ENCODE data around the gene SLC15A1.

The SLC15A1 gene

DNA sequence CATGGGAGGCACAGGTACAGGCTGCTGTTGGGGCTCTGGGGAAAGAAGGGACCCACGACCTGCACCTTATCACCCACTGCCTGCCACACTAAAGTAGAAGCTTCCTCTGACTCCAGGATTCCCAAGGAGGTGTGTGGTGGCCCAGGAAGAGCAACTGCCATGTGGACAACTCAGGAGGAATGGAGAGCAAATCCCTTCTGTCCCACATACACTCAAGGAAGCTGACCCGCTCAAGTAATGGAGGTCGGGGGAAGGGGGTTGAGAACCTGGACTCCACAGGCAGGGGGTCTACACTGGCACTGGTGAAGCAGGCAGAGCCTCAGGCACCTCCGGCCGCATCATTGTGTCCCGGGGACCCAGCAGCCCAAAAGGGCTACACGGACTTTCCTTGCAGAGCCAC is 29.4 kb upstream of the SLC15A1 start:
- DNase-seq (ENCODE audit: low read depth, low spot score) = no peak

DNA sequence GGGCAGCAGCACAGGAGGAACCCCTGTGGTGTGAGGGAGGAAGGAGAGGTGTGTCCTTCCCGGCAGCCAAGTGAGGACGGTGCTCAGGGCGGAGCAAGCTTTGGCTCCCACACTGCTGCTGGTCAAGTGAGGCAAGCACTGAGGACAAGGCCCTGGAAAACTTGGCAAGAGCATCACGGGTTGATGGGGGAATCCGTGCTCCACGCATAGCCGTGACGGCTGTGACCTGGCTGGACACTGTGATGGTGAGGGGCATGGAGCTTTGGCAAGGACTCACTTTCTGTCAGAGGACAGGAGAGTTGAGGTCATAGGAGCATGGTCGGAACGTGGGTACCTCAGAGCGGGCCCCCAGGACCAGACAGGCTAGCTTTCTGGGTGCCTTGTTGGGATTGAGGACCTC is 29.0 kb upstream of the SLC15A1 start:
- DNase-seq (ENCODE audit: low read depth, low spot score) = no peak

DNA sequence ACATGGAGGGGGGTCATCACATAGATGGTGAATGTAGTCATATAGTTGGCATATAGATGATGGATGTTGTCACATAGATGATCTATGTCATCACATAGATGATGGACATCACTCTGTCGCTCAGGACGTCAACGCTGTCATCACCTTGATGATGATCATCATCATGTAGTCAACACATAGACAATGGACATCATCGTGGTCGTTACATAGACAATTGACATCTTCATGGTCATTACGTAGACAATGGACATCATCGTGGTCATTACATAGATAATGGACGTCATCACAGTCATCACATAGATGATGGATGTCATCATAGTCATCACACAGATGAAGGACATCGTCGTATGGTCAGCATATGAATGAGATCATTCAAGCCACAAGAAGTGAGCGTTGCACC is 28.6 kb upstream of the SLC15A1 start:
- no peak for DNase-seq (ENCODE audit: low read depth, low spot score)

DNA sequence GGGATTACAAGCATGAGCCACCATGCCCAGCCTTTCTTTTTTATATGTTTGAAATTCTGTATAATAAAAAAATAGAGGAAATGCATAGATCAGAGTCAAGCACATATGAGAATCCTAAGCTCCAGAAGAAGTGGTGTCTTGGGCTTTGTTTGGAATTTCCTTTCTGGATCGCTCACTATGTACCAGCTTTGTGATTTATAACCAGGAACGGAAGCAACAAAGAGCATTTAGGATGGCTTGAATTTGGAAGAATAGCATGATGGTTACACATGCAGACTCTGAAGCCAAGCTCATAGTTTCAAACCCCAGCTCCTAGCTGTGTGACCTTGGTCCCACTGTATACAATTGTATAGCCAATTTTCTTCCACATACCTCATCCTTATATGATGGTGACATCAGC is 28.0 kb upstream of the SLC15A1 start:
- DNase-seq (ENCODE audit: low read depth, low spot score) = no peak

DNA sequence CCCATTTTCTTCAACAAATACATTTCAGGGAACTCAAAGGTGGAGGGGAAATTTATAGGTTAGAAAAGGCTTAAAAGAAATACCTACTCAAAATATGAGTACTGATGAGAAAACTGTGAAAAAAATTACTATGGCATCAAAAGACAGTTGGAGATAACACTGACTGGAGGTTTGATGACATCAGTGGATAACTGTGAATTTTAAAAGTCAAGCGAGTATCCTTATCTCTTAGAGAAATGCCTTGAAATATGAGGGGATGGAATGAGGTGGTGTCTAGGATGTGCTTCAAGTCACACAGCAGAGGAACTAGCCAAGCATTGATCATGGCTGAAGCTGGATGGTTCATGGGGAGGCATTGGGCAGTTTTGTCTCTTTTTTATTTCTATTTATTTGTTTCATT is 27.2 kb upstream of the SLC15A1 start:
- no peak for DNase-seq (ENCODE audit: low read depth, low spot score)

DNA sequence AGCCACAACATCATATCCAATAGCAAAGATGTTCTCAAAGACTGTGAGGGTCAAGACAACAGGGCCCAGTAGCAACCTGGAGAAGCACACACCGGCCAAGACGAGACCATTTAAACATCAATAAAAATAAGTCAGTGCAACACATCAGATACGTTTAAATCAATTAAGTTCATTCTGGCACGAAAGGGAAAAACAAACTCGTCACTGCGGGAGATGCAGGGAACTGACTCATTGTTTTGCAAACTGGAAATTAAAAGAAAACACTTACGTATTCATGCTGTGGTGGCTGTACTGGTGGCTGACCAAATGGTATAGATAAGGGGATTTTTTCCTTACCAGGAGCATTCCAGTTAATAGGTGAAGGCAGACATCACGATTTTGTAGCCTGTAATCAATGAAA is 26.3 kb upstream of the SLC15A1 start:
- peak; percentile 60 for DNase-seq (ENCODE audit: low read depth, low spot score)

DNA sequence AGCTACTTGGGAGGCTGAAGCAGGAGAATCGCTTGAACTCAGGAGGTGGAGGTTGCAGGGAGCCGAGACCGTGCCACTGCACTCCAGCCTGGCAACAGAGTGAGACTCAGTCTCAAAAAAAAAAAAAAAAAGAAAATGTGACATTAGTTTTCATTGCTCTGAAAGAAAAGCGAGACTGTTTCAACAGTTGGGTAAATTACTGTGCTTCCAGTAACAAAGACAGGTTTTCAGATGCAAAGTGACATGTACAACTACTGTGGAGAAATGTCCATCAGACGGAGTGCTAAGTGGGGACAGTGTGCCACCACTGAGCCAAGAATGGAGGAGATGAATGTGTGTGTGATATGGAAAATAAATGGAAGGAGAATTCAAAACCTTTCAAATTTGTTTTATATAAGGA is 24.2 kb upstream of the SLC15A1 start:
- no peak for DNase-seq (ENCODE audit: low read depth, low spot score)

DNA sequence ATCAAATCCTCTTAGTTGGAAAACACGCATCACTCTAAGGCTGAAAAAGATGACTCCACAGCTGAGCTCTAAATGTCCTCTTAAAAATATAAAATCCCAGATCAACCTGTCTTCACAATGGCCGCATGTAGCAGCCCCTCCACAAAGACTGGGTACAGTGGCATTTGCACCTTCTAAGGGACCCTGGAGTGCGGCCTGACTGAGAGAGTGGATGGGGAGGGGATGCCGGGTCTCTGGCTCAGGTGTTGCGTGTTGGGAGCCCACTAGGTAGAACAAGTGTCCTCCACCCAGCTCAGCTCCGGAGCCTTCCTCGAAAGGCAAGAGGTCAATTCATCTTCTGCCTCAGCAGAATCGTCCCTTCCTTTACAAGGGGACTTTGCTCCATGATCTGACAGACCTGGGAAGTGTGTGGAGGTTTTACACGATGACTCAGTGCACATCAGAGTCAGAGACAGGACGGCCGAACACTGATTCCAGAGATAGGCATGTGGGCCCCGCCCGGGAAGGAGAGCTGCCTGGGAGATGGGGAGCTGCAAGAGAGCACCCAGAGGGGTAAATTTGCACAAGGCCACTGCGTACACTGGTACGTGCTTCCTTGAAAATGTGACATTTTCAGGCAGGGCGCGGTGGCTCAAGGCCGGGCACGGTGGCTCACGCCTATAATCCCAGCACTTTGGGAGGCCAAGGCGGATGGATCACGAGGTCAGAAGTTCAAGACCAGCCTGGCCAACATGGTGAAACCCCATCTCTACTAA is 23.5 kb upstream of the SLC15A1 start:
- DNase-seq (ENCODE audit: low read depth, low spot score) = peak; percentile 74

DNA sequence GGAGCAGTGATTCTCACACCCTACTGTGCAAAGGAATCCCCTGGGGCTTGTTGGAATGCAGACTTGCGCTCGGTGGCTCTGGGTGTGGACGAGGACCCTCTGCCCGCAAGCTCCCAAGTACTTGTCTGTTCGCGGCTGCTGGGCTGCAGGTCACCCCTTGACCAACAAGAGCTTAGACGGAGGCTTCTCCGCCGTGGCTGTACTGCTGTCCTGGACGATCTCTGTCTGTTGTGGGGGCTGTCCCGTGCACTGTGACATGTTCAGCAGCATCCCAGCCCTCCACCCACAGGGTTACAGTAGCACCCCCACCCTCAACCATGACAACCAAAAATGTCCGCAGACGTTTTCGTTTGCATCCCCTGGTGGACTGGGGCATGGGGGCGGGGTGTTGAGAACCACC is 22.9 kb upstream of the SLC15A1 start:
- DNase-seq (ENCODE audit: low read depth, low spot score) = no peak

DNA sequence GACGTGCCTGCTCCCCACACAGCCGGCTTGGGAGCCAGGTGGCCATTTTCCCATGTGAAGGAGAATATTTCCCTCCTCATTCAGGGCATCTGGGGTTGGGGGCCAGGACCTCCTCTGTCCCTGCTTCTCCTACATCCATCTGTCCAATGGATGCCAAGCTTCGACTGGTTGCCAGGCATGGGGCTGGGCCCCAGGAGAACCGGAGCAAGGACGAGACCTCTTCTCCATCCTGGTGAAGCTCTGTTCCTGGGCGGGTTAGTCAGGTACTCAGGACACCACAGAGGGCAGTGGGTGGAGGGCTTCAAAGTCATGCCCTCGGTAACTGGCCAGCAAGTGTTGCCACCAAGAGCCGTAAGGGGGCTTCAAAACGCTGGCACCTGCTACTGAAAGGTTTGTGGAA is 22.3 kb upstream of the SLC15A1 start:
- DNase-seq (ENCODE audit: low read depth, low spot score) = no peak

DNA sequence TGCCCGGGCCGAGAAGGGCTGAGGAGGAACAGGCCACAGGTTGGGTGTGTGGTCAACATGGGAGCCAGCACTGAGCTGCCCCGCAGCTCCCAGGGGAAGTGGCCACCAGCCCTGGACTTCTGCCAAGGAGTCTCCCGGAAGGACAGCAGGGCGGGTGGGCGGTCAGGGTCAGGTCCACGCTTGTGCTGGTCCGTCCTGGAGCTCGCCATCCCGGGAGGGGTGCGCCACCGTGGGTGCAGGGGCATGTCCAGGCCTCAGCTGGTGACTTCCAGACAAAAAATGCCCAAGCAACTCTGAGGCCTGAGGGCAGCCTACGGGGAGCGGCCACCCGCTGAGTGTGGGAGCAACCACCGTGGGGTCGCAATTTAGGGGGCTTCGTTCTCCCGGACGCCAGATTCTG is 21.4 kb upstream of the SLC15A1 start:
- DNase-seq (ENCODE audit: low read depth, low spot score) = no peak

DNA sequence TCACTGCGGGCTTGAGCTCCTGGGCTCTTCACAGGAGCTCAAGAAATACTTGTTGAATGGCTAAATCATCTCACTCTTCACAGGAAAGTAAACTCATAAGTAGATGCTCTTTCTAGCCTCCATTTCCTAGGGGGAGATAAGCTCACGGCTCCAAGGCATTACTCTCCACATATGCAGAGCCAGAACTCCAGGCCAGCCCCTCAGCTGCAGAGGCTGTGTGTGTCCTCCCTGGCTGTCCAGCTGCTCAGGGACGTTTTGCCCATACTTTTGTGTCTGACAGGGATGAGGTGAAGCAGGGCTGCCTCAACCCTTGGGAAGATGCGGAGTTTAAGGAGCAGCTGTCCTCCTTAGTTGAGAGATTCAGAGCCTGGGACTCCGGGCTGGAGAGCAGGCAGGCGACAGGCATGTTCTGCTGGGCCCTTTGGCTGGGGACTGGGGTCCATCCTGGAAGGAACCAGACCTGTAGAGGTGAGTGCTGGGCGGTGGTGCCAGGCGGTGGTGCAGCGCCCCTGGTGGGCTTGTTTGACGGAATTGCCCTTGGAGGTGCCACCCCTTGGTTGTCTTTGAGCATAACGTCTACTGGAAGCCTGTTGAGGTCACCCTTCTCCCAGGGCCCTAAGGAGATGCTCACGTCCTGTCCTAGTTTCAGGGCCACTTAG is 20.5 kb upstream of the SLC15A1 start:
- no peak for DNase-seq (ENCODE audit: low read depth, low spot score)

DNA sequence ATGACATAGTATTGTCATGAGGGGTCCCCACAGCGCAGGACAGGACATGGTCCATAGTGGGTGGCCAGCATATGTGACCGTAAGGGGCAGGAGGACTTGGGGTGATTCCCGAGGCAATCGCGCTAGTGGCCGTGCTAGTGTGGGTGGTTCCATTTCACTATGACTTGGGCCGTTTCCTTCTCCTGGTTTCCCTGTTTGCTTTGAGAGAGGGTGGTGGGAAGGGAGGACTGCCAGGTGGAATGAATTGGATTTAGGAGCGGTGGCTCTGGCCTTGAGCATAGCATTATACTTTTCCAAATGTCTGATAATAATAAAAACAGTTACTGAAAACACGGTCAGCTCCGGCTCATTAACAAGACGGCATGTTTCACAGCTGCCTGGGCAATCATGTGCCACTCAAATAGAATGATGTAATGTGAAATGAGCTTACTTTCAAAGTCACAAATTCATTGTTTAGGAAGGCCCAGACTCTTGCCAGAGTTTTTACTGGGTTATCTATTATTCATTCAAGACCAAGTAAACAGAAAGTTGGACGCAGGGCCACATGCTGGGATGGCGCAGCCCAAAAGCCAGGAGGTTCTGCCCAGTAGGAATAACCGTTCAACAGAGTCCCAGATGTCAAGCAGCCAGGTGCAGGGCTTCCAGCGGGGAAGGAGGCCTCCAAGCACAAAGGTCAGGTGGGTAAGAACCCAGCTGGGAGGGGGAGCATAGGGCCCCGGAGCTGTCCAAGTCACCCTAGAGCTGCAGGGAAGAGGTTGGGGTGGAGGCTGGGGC is 19.6 kb upstream of the SLC15A1 start:
- DNase-seq (ENCODE audit: low read depth, low spot score) = no peak

DNA sequence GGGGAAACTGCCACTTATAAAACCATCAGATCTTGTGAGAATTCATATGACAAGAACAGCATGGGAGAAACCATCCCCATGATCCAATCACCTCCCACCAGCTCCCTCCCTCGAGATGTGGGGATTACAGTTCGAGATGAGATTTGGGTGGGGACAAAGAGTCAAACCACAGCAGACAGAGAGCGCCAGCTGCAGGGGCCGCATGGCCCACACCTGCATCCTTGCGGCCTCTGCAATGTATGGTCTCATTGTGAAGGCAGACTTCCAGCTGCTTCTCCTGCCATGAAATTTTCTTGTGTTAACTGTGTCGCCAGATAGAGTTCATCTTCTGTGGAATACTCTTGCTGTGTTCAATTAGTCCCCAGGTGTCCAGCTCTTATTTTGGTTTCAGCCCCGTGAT is 17.3 kb upstream of the SLC15A1 start:
- DNase-seq (ENCODE audit: low read depth, low spot score) = no peak

DNA sequence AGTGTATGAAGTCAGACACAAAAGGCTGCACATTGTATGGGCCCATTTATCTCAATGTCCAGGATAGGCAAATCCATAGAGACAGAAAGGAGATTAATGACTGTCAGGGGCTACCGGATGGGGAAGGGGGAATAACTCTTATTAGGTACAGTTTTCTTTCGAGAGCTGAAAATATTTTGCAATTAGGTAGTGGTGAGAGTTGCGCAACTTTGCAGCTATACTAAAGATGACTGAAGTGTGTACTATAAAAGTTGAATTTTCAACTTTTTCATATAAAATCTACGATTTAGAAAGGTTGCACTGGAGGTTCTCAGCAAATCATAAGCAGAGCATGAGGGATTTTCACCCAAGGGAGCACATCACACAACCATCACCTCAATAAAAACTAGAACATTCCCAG is 16.1 kb upstream of the SLC15A1 start:
- DNase-seq (ENCODE audit: low read depth, low spot score) = no peak

DNA sequence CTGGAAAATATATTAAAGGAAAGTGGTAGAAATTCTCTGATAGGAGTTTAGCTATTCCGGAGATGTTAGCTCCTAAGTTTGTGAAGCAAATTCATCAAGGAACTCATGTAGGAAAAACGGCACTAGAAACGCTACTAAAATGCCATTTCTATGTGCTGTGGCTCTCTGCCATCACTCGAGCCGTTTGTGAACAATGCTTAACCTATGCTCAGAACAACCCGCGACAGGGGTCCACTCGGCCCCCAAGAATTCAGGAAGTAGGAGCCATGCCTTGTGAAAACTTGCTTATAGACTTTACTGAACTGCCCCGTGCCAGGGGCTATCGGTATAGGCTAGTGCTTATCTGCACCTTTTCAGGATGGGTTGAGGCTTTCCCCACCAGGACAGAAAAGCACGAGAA is 14.2 kb upstream of the SLC15A1 start:
- DNase-seq (ENCODE audit: low read depth, low spot score) = no peak

DNA sequence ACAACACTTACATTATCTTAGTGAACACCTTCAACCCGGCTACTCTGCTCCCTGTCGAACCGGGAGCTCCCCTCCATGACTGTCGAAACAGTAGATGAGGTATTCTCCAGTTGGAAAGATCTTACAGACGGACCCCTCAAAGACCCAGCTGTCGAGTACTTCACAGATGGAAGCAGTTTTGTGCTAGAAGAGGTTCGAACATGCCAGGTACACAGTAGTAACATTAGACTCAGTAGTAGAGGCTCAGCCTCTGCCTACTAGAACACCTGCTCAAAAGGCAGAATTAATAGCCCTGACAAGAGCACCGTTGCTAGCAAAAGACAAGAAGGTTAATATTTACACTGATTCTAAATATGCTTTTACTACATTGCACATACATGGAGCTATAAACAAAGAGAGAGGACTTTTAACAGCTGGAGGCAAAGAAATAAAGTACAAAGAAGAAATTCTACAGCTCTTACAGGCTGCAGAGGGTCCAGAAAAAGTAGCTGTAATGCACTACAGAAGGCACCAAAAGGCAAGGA is 13.6 kb upstream of the SLC15A1 start:
- DNase-seq (ENCODE audit: low read depth, low spot score) = no peak

DNA sequence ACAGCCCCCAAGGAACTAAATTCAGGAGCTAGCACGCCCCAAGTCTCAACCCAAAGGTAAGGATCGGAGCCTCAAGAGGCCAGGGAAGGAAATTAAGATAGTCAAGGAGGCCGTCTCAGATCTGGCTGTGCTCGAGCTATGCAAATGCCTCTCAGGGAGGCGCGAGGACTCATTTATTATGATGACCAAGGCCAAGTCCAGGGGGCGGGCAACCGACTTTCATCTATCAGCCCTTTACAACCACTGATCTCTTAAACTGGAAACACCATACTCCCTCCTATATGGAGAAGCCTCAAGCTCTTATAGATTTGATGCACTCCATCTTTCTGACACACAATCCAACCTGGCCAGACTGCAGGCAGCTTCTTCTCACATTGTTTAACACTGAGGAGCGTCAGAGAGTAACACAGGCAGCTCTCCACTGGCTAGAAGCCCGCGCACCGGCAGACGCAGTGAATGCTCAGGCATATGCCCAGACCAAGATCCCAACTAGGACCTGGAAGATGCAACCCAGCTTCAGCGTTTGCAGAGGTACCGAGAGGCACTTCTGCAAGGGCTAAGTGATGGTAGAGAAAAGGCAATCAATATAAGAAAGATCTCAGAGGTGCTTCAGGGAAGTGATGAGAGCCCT is 9.6 kb upstream of the SLC15A1 start:
- DNase-seq (ENCODE audit: low read depth, low spot score) = no peak

DNA sequence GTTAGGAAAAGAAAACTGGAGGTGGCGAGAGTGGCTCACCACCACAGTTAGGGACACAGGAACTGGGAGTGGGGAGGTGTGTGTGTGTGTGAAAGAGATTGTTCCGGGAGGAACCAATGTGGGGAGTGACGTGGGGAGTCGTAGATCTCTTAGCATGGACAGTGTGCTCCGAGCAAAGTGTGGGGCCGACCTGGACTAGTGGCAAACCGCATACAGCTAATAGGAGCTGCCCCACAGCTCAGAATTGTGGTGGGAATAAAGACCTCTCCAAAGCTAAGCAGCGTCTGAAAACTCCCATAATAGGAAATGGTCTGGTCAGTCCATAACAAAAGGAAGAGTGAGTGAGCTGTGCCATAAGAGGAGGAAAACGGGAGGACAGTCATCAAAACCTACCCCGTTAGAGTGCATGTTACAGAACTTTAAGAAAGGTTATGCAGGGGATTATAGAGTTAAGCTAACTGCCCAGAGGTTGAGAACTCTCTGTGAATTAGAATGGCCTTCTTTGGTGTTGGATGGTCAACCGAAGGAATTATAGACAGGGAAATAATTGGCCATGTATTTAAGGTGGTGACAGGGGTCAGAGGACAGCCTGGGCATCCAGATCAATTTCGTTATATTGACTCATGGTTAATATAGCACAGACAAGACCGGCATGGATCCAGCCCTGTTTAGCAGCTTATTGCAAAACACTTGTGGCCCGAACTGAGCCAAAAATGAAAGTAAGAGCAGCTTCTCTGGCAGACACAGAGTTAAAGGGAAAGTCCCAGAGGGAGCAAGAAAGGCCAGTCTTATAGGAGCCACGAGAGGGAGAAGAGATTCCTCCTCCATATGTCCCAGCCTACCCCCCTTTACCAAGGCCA is 8.9 kb upstream of the SLC15A1 start:
- DNase-seq (ENCODE audit: low read depth, low spot score) = peak; percentile 28

DNA sequence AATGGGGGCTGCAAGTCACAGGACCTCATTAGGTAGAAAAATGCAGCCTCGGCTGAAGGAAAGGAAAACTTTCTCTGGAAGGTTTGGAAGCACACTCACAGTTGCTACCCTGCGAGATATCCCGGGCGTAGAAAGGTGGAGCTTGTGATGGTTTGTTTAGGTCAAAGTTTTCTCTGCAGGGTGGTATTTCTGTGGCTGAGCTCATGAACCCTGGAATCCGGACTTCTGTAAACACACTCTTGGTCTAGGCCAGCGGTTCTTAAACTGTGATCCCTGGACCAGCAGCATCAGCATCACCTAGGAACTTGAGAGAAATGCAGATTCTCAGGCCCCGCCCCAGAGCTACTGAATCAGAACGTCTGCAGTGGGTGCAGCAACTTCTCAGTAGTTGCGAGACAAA is 3.3 kb upstream of the SLC15A1 start:
- no peak for DNase-seq (ENCODE audit: low read depth, low spot score)

DNA sequence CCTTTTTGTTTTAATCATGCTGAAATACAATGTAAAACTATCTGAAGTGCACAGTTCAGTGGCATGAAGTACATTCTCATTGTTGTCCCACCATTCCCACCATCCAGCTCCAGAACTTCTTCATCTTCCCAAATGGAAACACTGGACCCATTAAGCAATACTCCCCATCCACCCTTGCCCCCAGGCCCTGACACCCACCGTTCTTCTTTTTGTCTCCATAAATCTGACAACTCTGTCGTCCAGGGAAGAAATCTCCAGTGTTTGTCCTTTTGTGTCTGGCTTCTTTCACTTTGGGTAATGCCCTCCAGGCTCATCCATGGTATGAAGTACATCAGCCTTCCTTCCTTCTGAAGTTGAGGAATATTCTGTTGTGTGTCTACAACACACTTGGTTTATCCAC is 2.6 kb upstream of the SLC15A1 start:
- DNase-seq (ENCODE audit: low read depth, low spot score) = no peak
